Stimulated activated CD8-positive, alpha-beta memory T cell treated with anti-CD3 and anti-CD28 coated beads, Interleukin-7, amount 100 ng/mL, for 1 hour (primary cell): ENCODE data around the gene DDX39A.

Experiments
- DNase-seq, 2 donors: peaks; one replicate each; pipeline ENCODE4 v3.0.0-alpha.2; 2020; ENCODE audit warnings: low read depth in 2 of 2

The DDX39A gene

GRCh38 chr19:14434543-14435319 is 15.6 kb upstream of the DDX39A start:
- no peak for DNase-seq

- DNase-seq: no peak
These were observed 14.7 kb upstream of the DDX39A start for GRCh38 chr19:14433554-14434501.

GRCh38 chr19:14432791-14433553 is 13.8 kb upstream of the DDX39A start, which contains the start of gene PKN1:
PKN1 (plus strand) TSS chr19:14433306; CDS start chr19:14433522, 216 bp downstream.
- DNase-seq: no peak

- no peak for DNase-seq
These were observed 11.6 kb upstream of the DDX39A start for GRCh38 chr19:14430712-14431111.

GRCh38 chr19:14428882-14429416 is 9.8 kb upstream of the DDX39A start:
- no peak for DNase-seq

- no peak for DNase-seq
These were observed 8.3 kb upstream of the DDX39A start for GRCh38 chr19:14427461-14427860.

GRCh38 chr19:14425696-14426138 is 6.6 kb upstream of the DDX39A start:
- no peak for DNase-seq

- DNase-seq: no peak
These were observed 360 bp downstream of the DDX39A start for GRCh38 chr19:14418856-14419105.

GRCh38 chr19:14416817-14417231 is 2.3 kb downstream of the DDX39A start:
- no peak for DNase-seq

GRCh38 chr19:14414926-14415690 is 4.0 kb downstream of the DDX39A start:
- no peak for DNase-seq

GRCh38 chr19:14413693-14414181 is 5.4 kb downstream of the DDX39A start:
- DNase-seq: no peak

GRCh38 chr19:14412996-14413692 is 6.0 kb downstream of the DDX39A start:
- no peak for DNase-seq

- DNase-seq: no peak
These were observed 6.7 kb downstream of the DDX39A start for GRCh38 chr19:14412324-14412995.

- DNase-seq: no peak
These were observed 7.2 kb downstream of the DDX39A start for GRCh38 chr19:14411938-14412245.

- DNase-seq: no peak
These were observed 7.8 kb downstream of the DDX39A start for GRCh38 chr19:14411161-14411937.

- DNase-seq: no peak
These were observed 8.8 kb downstream of the DDX39A start for GRCh38 chr19:14410091-14411051.

GRCh38 chr19:14409146-14410023 is 9.8 kb downstream of the DDX39A start:
- no peak for DNase-seq
